Astrocyte of the hippocampus (primary cell): ENCODE results near the gene ADTRP.
"Not testable (repeated sequence)": the region's sequence is repeated elsewhere in the genome, so short reads cannot be mapped to it uniquely, and the experiment has no call there.

Source experiments
- DNase-seq: peaks from one replicate; pipeline ENCODE4 v3.0.0; 2011; ENCODE audit warnings: low read depth, low spot score

The ADTRP gene

GRCh38 chr6:11700118-11700718 is 78.4 kb downstream of the ADTRP start:
- DNase-seq, result peak; percentile 47

DNA sequence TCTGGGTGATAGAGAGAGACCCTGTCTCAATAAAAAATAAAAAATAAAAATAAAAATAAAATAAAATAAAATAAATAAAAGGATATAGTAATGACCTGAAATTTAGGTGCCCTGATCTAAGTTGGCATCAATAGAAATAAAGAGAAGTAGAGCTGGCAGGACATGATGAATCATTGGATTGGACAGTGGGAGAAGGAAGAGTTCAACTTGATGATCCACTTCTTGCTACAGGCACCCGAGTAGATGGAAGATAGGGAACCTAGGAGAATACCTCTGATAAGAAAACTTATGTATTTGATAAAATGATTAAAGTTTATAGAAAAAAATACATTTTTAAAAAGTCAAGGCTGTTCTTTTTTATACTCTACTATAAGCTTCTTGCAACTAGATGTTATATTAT is 79.0 kb downstream of the ADTRP start:
- no peak for DNase-seq

DNA sequence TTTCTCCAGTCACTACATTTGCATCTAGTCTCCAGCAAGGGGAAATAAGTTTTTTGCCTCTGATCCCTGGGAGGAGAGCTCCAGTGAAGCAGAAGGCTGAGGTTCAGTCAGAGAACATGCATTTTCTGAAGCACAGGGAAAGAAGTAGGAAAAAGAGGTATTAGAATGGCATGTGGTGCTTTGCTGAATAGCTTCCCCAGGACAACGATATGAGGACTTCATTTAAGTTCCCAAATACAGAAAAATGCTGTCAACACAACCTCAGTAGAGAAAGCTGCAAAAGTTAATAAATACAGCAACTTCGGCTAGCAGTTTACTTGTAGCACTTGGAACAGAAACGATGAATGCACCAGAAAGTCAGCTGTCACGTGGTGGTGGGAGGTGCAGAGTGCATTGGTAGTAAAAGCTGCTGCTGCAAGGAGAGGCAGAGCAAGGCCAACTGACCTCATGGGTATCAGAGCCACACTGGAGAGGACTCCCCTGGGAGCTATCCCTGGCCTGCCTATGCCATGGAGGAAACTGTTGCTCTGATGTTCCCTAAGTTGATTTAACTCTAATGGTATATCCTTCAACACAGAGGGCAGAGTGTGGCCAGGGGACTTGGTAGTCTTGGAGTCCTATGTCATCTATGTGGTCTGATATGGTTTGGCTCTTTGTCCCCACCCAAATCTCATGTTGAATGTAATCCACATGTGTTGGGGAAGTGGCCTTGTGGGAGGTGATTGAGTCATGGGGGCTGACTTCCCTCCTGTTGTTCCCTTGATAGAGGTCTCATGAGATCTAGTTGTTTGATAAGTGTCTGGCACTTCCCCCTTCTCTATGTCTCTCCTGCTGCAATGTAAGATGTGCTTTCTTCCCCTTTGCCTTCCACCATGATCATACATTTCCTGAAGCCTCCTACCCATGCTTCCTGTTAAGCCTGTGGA is 85.9 kb downstream of the ADTRP start:
- no peak for DNase-seq

- DNase-seq, result no peak
These were observed 88.8 kb downstream of the ADTRP start for GRCh38 chr6:11689847-11690246.

DNA sequence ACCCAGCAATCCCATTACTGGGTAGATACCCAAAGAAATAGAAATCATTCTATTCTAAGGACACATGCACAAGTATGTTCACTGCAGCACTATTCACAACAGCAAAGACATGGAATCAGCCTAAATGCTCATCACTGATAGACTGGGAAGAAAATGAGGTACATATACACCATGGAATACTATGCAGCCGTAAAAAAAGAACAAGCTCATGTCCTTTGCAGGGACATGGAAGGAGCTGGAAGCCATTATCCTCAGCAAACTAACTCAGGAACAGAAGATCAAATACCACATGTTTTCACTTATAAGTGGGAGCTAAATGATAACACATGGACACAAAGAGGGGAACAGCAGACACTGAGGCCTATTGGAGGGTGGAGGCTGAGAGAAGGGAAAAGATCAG is 89.2 kb downstream of the ADTRP start:
- not testable (repeated sequence) for DNase-seq

- DNase-seq, result no peak
These were observed 90.2 kb downstream of the ADTRP start for GRCh38 chr6:11688425-11688709.

GRCh38 chr6:11685481-11686093 is 93.0 kb downstream of the ADTRP start:
- peak; percentile 80 for DNase-seq

DNA sequence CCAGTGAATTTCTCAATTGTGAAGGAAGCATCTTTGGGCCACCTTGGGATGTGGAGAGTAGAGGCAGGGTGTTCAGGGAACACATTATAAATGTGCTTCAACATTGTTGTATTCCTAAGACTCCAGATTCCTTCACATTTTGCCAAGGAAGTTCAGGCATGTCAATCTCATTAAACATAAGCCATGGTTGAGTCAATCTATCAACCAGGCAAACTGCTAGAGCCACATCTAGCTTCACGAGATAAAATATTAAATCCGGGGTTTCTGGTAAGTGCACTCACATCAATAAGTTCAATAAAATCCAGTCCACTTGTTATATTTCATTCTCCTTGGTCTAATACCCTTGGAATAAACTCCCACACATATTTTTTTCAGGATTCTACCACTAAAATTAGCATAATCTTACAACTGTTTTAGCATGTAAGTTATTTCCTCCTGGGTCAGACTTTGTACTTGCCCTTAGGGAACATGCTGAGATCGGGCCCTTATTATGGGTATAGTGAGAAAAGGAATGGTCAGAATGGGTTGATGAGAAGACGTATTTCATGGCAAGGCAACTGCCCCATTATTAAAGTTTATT is 93.6 kb downstream of the ADTRP start:
- DNase-seq, result no peak

- no peak for DNase-seq
These were observed 94.7 kb downstream of the ADTRP start for GRCh38 chr6:11683871-11684270.

DNA sequence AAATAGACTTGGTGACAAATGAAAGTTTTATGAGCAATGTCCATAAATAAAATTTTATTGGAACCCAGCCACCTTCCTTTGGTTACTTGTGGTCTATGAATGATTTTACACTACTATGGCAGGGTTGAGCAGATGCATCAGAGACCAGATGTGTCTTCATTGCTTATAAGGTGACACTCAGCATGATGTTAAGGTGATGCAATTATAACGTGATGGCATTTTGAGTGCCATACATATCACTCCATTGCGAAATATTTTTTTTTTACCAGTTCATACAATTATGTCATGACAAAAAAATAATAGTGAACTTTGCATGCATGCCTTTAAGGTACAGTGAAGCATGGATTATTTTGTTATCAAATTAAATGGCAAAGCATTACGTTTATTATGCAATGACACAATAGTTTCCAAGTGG is 96.0 kb downstream of the ADTRP start:
- no peak for DNase-seq

DNA sequence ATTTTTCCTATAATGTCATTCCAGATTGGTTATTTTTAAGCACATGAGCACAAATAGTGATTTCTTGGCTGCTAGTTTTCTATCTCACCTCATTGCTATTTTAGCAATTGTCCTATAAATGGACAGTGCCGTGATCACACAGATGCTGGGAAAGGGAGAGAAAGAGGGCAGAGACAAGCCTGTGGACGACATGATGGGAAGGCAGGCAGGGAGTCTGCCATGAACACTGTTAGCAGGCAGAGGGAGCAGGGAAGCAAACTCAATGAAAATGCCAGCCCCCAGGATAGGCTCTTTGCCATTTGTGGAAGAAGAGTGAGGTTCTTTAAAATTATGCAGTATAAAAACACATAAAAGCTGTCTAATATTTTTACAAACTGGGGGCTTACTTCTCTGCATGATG is 96.8 kb downstream of the ADTRP start:
- no peak for DNase-seq

- DNase-seq, result no peak
These were observed 97.2 kb downstream of the ADTRP start for GRCh38 chr6:11681357-11681756.

DNA sequence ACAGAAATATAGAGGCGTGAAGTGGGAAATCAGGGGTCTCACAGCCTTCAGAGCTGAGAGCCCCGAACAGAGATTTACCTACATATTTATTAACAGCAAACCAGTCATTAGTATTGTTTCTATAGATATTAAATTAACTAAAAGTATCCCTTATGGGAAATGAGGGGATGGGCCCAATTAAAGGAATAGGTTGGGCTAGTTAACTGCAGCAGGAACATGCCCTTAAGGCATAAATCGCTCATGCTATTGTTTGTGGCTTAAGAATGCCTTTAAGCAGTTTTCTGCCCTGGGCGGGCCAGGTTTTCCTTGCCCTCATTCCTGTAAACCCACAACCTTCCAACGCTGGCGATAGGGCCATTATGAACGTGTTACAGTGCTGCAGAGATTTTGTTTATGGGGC is 98.1 kb downstream of the ADTRP start:
- DNase-seq, result not testable (repeated sequence)

- no peak for DNase-seq
These were observed 99.5 kb downstream of the ADTRP start for GRCh38 chr6:11679099-11679498.

- DNase-seq, result no peak
These were observed 103.0 kb downstream of the ADTRP start for GRCh38 chr6:11675601-11676000.

- DNase-seq, result no peak
These were observed 105.9 kb downstream of the ADTRP start for GRCh38 chr6:11672669-11673068.

DNA sequence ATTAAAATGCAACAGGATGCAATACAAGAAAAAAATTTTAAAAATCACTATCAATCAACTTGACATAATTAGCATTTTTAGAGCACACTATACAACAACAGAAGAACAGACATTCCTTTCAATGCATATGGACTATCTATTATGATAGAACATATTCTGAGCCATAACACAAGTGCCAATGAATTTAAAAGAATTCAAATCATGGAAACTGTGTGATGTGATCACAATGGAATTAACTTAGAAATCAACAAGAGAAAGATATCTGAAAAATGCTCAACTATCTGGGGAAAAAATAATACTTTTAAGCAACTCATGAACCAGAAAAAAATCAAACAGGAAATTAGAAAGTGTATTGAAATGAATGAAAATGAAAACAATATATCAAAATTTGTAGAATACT is 106.3 kb downstream of the ADTRP start:
- no peak for DNase-seq

DNA sequence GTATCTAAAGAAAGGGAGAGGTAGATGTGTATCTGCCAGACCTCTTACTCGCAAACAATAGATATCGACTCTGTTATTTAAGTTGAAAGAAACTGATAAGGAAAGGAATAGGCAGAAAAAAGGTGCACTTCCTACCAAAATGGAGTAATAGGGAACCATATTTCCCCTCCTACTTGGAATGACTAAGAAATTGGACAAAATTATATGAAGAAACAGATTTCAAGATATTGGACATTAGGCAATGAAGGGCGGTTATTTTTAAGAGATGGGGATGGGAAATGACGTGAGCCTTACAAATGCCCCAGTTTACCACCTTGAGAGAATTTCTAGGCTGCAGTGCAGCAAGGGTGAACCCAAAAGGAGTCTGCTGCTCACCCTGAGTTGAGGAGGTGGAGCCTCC is 108.9 kb downstream of the ADTRP start:
- no peak for DNase-seq

GRCh38 chr6:11668455-11668854 is 110.1 kb downstream of the ADTRP start:
- DNase-seq, result no peak

DNA sequence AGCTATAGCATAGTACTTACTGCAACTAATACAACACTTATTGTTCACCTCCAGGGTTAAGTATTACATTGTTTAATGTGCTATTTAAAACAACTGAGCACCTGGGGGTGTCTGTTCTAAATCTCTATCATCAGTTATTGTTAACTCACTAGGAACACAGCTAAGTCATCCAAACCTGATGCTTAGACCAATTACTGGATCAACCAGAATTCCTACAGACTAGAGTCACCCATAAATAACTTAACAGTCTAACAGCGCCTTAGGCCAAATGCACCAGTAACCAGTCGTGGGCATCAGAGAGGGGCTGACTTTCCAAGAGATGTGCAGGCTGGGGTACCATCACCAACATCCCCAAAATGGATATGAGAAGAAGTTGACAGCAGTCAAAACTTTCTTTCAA is 110.7 kb downstream of the ADTRP start:
- no peak for DNase-seq

DNA sequence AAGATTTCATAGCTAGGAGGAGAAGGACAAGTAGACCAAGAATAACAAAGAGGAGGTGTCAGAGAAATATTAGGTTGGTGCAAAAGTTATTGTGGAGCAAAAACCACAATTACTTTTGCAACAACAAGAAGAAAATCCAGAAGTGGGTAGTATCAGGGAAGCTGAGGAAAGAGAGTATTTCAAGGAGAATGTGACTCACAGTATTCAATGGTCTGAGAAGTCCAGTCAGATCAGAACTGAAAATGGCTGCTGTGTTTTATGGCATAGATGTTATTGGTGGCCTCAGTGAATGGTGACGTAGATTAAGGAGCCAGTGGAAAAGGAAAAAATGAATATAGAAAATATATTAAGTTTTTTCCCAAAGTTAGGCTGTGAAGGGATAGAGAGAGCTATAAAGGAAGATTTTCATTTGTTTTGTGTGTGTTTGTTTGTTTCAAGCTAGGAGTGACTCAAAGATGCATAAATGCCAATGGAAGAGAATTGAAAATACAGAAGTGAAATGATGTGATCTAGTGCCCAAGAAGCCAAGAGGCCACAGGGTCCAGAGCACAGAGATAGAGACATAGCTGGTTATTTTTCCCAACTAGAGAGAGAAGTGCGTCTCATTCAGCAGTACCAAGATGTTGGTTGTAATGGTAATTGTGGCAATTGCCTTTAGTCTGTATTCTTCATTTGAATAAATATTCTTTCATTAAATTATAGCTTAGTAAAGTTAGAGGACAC is 112.8 kb downstream of the ADTRP start:
- no peak for DNase-seq
